Stimulated activated CD8-positive, alpha-beta memory T cell treated with anti-CD3 and anti-CD28 coated beads, Interleukin-7, amount 100 ng/mL, for 24 hours (primary cell): ENCODE results near the gene RPL18A.

Source experiments
- DNase-seq: peaks from one replicate; pipeline ENCODE4 v3.0.0-alpha.2; 2020; ENCODE audit warnings: low read depth

RPL18A gene

DNA sequence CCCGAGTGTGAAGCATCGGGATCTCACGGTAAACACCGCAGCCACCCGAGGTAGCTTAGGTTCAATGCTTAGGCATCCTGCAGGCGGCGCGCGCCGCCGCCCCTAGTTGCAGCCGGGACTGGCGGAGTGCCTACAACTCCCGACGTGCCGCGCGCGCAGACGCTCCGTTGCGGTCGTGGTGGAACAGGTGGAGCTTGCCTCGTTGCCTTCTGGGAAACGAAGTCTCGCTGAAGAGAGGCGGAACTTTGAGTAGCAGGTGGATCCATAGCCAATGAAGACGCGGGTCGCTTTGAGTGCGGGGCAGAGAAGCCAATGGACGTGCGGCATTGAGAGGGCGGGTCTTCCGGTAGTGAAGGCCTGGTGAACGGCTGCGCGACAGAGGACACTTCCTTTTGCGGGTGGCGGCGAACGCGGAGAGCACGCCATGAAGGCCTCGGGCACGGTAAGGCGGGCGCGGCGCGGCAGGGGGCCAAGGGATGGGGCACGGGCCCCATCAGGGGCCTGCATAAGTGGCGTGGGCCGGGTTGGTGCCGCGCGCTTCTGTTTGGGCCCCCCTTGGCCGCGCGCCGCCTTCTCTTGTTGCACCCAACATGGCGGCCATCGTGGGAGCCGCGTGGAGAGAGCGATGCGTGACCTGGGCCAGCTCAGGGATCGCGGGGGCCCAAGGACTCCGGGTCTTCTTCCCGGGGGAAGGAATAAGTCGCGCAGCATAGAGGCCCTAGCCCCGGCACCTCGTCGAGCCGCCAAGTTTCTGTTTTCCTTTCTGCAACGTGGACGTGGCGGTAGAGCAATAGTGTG lies at the start of gene RPL18A:
TSS of gene RPL18A (plus strand) at position 378 of the 798 bp plus-strand sequence. CDS start at position 425, 47 bp downstream.
- DNase-seq: peak; percentile 97

DNA sequence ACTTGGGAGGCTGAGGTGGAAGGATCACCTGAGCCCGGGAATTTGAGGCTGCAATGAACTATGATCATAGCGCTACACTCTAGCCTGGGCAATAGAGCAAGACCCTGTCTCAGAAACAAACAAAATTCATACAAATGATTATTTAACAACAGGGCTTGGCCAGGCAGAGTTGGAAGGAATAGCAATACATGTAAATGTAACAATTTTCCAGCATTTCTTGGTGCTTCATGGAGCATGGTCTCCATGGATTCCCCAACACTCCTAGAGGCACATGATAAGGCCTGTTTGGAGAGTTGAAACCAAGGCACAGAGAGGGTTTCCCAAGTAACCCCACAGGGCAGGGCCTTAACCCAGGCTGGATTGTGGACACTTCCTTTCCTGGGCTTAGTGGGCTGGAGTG lies 48.6 kb upstream of the RPL18A start:
- DNase-seq: no peak

DNA sequence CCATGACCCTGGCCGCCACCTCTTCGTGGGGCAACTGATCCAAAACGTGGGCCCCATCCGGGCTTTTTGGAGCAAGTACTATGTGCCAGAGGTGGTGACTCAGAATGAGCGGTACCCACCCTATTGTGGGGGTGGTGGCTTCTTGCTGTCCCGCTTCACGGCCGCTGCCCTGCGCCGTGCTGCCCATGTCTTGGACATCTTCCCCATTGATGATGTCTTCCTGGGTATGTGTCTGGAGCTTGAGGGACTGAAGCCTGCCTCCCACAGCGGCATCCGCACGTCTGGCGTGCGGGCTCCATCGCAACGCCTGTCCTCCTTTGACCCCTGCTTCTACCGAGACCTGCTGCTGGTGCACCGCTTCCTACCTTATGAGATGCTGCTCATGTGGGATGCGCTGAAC lies 48.0 kb upstream of the RPL18A start:
- DNase-seq: no peak

DNA sequence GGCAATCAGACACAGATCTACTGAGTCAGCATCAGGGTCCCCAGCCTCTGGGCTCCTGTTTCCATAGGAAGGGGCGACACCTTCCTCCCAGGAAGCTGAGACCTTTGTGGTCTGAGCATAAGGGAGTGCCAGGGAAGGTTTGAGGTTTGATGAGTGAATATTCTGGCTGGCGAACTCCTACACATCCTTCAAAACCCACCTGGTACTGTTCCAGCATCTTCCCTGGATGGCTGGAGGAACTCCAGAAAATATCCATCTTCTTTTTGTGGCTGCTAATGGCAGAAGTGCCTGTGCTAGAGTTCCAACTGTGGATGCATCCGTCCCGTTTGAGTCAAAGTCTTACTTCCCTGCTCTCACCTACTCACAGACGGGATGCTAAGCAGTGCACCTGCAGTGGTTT lies 47.6 kb upstream of the RPL18A start:
- no peak for DNase-seq

DNA sequence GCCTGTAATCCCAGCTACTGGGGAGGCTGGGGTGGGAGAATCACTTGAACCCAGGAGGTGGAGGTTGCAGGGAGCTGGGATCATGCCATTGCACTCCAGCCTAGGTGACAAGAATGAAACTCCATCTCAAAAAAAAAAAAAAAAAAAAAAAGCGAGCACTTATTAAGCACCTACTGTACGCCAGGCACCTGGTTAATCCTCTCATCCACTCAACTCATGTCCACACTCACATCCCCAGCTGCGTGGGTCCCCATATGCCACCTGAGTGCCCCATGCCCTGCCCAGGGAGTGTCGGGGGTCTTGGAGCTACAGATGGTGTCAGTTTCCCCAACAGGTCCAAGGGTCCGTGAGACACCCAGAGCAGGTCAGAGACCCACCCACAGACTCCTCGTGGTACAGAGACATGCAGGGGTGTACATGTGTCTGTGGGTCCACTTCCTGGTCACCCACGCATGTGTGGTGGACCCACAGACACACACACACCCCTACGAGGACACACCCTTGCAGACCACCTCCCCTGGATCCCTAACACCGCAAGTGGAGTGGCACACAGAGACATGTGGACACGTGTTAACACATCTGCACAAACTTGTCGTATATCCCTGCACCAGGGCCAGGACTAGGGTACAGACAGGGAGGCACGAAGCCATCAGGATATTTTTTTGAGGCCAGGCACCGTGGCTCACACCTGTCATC lies 41.9 kb upstream of the RPL18A start:
- DNase-seq: no peak

DNA sequence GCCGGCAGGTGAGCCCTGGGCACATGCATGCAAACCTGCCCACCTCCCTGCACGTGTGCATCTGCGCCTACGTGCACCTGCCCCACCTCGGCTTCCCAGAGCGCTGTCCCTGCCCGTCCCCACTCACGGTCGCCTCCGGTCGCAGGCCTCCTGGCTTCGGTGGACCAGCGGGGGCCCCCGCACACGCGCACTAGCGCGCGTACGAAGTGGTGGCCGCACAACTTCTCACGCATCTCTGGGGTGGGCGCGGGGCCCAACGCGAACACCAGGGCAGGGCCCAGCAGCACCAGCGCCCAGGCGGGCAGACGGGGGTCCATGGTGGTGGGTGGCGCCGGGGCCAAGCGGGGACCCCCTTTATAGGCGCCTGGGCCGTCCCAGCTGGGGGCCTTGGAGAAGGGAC lies 38.5 kb upstream of the RPL18A start, which contains the start of gene INSL3:
TSS of gene INSL3 (minus strand) at position 330 of the 400 bp plus-strand sequence. CDS start at position 317, 13 bp downstream.
- DNase-seq: no peak

DNA sequence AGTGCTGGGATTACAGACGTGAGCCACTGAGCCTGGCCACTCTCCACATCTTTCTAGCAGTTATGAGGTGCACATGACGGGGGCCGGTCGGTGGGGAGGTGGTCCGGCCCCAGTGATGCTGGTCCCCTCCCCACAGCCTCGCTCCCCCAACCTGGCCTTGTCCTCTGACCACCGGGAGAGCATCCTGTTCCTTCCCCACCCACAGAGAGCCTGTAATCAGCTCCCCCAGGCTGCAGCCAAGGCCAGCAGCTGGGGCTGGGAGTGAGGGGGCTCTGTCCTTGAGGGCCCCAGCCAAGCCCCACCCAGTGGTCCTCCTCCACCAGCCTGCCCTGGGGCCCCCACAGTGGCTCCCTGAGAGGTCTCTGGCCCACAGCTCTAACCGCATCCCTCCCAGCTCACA lies 35.4 kb upstream of the RPL18A start:
- DNase-seq: no peak

DNA sequence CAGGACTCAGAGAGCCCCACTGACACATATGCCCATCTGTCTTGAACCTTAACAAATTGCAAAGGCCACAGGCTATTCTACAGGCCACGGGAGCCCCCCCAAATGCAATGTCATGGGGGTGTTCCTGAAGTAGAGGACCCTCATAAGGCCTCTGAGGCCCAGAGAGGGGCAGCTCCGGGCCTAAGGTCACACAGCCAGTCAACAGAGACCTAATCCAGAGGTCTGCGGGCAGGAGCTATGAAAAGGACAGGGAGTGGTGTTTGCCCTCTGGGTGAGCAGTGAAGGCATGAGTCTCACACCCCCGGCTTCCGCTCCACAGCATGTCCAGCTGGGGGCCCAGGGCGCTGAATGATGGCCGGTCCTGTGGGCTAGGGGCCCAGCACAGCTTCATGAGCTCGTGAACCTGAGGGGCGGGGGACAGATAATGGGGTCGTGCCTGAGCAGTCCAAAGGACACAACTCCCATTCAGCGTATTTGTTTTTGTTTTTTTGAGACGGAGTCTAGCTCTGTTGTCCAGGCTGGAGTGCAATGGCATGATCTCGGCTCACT lies 33.1 kb upstream of the RPL18A start:
- DNase-seq: no peak

DNA sequence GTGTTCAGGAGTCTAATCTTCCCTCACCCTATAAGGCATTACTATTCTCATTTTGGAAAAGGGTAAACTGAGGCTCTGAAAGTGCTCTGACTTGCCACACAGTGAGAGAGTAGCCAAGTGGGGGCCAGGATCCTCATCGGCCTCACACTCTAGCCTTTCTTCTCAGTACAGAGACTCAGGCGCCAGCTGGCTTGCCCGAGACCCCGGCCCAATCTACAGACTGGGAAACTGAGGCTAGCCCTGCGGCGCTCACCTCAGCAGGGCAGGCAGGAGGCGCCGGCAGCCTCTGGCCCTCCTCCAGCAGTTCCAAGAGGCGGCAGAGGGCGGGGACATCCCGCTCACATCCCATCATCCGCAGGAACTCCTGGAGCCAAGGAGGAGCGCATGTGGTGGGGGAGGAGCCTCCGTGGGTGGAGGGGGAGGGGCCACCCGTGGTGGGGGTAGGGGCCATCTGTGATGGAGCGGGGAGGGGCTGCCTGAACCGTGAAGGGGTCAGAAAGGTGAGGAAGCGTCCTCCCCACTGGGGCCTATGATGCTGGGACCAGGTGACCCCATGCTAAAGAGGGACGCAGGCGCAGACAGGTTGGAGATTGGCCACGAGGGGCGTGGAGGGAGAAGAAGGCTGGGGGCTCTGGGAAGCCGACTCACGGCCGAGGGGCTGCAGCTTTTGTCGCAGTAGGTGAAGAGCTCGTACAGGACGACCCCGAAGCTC lies 29.7 kb upstream of the RPL18A start:
- no peak for DNase-seq

DNA sequence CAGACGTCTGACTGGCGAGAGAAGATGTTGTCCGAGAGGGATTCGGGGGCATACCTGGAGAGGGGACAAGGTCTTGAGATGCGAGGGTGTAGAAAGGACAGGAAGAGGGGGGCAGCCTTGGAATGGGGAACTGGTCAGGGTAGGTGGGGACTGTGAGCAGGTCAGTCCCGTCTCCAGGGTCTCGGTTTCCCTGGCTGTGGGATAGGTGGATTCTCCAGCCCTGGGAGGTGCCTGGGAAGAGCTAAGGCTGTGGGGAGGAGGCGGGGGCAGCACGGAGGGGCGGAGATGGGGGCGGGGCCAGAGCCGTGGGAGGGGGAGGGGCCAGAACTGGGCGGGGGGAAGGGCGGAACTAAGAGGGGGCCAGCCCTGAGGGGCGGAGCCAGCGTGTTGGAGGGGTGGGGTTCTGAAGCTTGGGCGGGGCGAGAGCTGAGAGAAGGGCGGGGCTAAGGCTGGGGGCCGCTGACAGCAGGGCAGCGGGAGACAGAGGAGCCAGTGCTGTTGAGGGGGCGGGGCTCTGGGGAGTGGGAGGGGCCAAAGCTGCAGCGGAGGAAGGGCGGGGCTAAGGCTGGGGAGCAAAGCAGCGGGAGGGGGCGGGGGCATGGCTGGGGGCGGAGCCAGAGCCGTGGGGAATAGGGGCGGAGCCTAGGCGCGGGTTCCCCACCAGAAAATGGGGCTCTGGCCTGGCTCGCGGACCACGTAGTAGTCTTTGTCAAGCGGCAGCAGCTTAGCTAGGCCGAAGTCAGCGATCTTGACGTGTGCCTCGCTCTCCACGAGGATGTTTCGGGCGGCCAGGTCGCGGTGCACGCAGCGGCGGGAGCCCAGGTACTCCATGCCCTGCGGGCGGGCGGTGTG lies 28.9 kb upstream of the RPL18A start:
- DNase-seq: no peak

DNA sequence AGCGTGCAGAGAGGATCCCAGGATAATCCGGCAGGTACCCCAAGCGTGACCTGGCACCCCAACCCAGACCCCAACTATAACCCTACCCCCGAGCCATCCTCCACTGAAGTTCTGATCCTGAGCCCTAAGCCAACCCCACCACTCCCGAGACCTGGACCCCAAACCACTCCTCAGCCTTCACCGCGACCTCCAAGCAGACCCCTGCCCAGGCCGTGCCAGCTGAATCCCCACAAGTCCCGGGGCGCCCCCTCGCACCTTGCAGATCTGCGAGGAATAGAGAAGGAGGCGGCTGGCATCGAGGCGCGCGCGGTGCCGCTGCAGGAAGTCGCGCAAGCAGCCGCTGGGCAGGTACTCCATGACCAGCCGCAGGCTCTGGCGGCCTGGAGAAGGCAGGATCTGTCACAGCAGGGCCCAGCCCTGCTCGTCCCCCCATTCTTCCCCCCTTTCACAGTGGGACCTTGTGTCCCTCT lies 28.3 kb upstream of the RPL18A start:
- DNase-seq: no peak

DNA sequence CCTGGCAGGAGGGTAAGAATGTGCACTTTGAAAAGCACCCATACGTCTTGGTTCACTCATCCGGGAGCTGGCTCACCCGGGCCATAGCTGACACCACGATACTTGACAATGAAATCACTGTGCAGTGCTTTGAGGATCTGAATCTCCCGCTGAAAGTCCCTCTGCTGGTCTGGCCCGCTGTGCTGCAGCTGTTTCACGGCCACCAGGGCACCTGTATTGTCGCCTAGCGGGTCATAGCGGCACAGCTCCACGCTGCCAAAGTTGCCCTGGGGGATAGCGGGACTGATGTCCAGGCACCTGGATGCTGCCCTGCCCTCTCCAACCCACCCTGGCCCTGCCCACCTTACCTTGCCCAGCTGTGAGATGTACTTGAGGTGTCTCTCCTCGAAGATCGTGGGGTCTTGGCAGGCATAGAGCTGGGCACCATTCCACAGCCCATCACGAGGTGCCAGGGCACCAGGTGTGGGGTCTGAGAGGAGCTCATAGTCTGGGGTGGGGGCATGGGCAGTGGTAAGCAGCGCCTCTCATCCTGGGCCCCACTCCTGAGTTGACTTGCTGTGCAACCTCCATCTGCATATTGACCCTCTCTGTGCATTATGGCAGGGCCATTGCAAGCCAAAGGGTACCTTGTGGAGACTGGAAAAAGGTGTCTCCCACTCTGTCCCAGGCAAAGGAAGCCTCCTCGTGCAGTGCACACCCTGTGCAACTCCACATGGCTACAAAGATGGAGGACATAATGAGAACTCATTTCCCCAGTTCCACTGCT lies 27.1 kb upstream of the RPL18A start:
- DNase-seq: no peak

DNA sequence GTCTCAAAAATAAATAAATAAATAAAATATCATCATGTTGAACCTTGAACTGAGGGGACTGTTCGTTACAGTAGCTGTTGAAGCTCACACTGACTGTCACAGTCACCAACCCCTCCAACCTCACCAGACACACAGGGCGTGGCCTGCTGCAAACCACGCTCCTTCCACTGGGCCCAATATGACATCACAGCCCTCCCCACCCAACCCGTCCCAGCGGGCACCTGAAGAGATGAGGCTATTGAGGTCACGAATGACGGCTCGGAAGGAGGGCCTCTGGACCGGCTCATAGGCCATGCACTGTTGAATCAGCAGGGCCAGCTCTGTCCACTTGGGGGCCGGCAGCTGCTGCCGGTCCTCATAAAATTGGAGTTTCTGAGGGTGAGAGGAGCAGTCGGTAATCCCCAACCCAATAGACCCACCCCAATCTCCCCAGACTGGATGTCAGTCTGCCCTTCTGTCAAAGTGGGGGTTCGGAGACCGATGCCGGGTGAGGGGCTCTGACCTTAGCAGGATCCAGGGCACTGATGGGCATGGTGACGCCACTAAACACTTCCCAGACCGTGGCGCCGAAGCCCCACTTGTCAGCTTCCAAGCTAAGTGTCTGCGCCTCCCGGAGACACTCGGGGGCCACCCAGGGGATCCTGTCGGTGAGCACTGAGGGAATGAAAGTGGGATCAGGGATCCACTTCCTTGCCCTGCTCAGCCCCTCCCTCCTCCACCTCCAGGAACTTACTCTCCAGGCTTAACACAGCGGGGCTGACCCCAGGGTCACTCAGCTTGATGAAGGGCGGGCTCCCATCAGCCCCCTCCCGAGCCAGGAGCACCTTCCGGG lies 25.1 kb upstream of the RPL18A start:
- DNase-seq: no peak

DNA sequence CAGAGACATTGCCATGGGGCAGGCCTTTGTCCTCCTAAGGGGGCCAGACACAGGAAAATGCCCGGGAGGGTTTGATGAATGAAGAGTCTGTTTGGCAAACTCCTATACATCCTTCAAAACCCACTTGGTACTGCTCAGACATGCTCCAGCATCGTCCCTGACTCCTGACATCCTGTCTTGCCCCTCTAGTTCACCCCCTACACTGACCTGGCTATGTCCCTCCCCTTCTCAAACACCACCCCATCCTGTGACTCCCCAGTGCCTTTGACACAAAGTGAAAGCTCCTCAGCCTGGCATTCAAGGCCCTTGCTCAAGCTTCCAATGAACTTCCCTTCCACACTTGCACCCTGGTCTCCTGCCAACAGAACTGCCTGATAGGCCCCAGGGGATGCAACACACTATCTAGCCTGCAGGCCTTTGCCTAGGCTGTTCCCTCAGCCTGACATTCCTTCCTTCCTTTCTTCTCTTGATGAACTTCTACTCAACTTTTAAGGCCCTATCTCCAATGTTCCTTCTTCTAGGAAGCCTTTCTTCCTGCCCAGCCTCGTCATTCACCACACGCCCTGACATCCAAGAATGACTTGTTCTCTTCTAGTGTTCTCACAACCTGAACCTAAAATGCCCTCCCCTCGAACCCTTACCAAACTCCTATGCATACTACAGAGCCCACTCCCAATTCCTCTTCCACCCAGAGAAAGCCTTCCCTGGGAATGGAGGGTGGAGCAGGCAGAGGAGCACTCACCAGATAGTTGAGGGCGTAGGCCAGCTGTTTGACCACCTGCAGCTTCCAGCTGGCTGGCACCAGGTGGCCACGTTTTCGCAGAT lies 24.3 kb upstream of the RPL18A start:
- DNase-seq: no peak

DNA sequence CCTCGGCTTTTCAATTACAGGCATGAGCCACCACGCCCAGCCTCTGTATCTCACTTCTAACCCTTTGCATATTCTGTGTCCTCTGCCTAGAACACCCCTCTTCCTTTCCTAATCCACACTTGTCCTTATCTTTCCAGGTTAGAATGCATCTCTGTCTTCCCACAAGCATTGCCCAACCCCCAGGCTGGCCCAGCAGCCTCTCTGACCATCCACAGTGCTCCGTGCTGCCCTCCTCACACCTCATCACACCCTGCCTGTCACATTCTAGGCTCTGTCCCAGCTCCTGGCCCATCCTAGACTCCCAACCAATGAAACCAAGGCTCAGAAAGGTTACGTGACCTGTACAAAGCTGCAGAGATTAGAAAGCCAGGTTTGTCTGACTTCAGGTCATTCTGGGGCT lies 23.2 kb upstream of the RPL18A start:
- DNase-seq: no peak

DNA sequence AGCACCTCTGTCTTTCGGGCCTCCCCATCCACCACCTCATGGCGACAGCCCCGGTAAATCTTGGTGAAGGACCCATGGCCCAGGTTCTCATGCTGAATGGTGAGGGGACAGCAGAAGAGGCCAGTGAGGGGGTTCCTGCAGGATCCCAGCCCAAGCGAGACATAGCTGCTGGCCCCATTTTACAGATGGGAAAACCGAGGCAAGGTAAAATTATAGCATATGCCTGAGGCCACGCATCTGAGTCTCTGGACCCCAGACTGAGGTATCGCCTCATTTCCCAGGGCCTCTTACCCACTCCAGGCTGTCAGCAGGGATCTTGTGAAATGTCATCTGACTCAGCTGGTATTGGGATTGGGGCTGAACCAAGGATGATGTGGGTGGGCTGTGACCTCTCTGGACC lies 21.7 kb upstream of the RPL18A start:
- DNase-seq: no peak

DNA sequence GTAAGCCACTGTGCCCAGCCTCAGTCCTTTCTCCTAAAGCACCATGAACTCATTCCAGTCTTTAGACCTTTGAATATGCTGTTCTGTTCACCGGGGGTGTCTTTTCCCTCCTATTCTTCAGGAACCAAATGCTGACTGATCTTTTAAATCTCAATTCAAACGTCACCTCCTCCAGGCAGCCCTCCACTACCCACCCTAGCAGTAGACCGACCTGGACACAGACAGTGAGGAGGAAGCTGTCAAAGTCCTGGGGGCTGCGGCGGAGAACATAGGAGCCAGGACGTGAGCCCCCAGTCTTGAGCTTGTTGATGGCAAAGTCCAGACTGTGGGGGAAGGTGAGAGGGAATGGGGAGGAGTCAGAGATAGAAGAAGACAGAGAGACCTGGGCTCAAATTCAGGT lies 19.7 kb upstream of the RPL18A start:
- DNase-seq: no peak

DNA sequence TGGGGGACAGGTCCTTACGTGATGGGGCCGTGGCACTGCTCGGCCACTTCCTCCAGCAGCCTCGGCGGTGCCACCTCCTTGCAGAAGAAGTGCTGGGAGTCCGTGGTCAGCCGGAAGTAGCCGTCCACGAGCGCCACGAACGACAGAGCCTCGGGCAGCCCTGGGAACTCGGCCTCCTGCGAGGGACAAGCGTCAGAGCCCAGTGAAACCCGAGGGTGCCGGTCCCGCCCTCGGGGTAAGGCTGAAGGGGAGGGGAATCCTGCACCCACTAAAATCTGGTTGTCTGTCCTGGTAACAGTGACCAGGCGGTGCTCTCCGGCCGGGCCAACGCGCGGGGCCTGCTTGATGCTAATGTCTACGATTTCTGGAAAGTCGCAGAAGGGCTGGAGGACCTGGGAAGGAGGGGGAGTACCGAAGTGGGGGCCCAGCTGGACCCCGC lies 18.3 kb upstream of the RPL18A start:
- no peak for DNase-seq
